SH-SY5Y (cell line): ENCODE measurements around the gene IL6R.

ENCODE experiments used
- GATA2 ChIP-seq: IDR thresholded peaks from 2 replicates; pipeline ENCODE4 v1.6.1; 2011; ENCODE audit warnings: mild to moderate bottlenecking, low read depth, low read length
- GATA3 ChIP-seq: IDR thresholded peaks from 2 replicates; pipeline ENCODE4 v1.6.1; 2011; ENCODE audit warnings: low read depth, mild to moderate bottlenecking, low read length, moderate library complexity

GRCh38 chr1:154422521-154422920 lies 17.4 kb downstream of the IL6R start:
- TF ChIP-seq GATA2 (no peak), GATA3 (no peak)
